GM12872 (cell line): ENCODE measurements around the gene PFKFB2.

ENCODE experiments used
- TF ChIP-seq, protein P1 (sequence below): IDR thresholded peaks from 3 replicates; pipeline ENCODE4 v1.5.1; 2011; ENCODE audit warnings: low read depth, mild to moderate bottlenecking, low read length, moderate library complexity; ENCODE audit not compliant: insufficient read depth

PFKFB2 gene

GRCh38 chr1:207088701-207089626 lies 35.9 kb downstream of the PFKFB2 start, which contains the start of gene C4BPB:
Gene C4BPB, plus strand, starts transcription at chr1:207088860. Its CDS starts 672 bp downstream, at chr1:207089532.
- TF ChIP-seq, protein P1, sequence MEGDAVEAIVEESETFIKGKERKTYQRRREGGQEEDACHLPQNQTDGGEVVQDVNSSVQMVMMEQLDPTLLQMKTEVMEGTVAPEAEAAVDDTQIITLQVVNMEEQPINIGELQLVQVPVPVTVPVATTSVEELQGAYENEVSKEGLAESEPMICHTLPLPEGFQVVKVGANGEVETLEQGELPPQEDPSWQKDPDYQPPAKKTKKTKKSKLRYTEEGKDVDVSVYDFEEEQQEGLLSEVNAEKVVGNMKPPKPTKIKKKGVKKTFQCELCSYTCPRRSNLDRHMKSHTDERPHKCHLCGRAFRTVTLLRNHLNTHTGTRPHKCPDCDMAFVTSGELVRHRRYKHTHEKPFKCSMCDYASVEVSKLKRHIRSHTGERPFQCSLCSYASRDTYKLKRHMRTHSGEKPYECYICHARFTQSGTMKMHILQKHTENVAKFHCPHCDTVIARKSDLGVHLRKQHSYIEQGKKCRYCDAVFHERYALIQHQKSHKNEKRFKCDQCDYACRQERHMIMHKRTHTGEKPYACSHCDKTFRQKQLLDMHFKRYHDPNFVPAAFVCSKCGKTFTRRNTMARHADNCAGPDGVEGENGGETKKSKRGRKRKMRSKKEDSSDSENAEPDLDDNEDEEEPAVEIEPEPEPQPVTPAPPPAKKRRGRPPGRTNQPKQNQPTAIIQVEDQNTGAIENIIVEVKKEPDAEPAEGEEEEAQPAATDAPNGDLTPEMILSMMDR = no peak

DNA sequence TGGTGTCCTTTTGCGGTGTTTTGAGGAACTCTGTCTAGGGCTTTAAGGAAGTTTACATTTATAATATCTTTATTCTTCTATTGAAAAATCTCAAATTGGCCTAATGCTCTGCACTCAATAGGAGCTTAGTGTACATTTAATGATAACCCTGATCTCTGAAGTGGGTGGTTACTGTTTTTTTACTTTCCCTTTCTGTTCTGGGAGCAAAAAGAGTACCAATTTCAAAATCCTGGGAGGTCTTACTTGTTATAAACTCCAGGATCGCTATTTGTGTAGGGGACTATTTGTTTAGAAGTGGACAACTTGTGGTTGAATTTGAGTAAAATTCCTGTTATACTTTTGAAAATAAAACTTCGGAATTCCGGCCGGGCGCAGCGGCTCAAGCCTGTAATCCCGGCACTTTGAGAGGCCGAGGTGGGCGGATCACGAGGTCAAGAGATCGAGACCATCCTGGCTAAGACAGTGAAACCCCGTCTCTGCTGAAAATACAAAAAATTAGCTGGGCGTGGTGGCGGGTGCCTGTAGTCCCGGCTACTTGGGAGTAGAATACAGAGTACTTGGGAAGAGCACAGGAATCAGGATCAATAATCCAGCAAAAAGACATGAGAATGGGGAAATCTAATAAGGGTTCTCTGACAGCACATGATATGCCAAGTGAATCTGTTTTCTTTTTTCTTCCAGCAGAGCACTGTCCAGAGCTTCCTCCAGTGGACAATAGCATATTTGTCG lies 36.7 kb downstream of the PFKFB2 start:
- TF ChIP-seq, protein P1 = no peak

DNA sequence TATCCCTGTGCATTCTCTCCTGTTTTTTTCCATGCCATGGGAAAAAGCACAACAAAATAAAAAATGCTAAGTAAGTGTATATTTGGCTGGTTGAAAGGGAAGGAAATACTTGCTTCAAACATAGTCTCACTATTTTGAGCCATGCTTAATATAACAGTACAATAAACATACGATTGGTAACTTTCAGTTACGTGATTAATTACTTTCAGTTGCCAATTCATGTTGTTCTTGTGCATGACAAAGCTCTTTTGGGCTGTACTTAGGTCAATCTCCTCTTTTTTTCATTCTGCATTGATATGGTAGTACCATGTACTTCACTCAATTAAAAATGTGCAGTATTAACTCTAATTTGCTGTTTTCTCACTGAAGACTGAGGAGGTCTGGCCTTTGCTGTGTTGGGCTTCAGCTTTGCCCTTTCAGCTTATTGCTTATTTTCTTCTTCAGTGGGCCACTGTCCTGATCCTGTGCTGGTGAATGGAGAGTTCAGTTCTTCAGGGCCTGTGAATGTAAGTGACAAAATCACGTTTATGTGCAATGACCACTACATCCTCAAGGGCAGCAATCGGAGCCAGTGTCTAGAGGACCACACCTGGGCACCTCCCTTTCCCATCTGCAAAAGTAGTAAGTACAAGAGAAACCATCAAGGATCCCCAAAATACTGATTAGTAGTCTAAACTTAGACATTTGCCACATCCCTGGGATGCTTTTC lies 38.3 kb downstream of the PFKFB2 start:
- TF ChIP-seq, protein P1 = no peak

- TF ChIP-seq, protein P1 = no peak
Measured at GRCh38 chr1:207093944-207094343, 40.9 kb downstream of the PFKFB2 start.

DNA sequence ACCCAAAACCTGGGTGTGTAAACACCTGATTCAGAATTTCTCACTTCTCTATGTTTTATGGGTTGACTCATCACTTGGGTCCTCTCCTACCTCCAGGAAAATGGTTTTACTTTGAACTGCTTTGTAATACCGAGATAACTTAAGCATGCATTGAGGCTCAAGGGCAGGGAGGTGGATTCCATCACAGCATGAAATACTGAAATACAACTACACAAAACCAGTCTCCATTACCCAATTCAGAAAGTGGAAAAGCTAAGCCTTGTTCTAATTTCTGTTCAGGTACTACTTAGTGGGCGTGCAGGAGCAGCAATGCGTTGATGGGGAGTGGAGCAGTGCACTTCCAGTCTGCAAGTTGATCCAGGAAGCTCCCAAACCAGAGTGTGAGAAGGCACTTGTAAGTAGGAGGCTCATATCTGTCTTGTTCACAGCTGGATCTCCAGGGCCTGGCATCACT lies 44.8 kb downstream of the PFKFB2 start:
- TF ChIP-seq, protein P1 = no peak

DNA sequence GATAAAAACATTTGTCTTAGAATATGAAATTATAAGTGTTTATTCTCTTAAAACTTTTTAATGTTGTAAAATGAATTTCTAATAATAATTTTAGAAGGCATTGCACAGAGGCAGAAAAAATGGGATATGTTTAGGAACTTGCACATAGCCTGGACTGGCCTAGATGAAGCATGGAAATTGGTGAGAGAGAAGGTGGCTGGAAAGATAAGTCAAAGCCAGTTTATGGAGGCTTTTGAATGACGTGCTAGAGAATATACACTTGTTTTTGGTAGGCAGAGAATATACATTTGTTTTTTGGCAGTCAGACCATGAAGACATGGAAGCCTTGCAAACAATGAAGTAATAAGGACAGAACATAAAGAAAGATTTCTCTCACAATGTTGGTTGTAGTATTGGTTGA lies 48.6 kb downstream of the PFKFB2 start:
- TF ChIP-seq, protein P1 = no peak

GRCh38 chr1:207102146-207102545 lies 49.1 kb downstream of the PFKFB2 start:
- TF ChIP-seq, protein P1 = no peak
